ENCODE measurements around the gene CHMP6. TPM values are rescaled to one million over a fixed set of nuclear protein-coding genes. Genes with fewer than 3 reads are reported as not detected.

CHMP6 gene
- total RNA-seq, 1 donor from 2014 or later = 29.1 TPM

GRCh38 chr17:80960797-80961452 is 30.7 kb upstream of the CHMP6 start:
- no peak overlapping the region for H3K27ac Mint-ChIP-seq
- TF ChIP-seq CTCF (conservative IDR thresholded peaks at IDR 0.05) = no peak
- H3K27me3 Mint-ChIP-seq = no peaks in the 10 kb centered on the region
- DNase-seq (ENCODE audit: extremely low spot score, unreplicated experiment) = no peak
- H3K4me1 Mint-ChIP-seq (ENCODE audit: unreplicated experiment) = no peaks in the 10 kb centered on the region
- H3K9me3 Mint-ChIP-seq = no peaks in the 10 kb centered on the region
- no peaks in the 10 kb centered on the region for H3K36me3 Mint-ChIP-seq
- no peak overlapping the region for H3K4me3 Mint-ChIP-seq

GRCh38 chr17:80961541-80962330 is 29.9 kb upstream of the CHMP6 start:
- H3K9me3 Mint-ChIP-seq = no peaks in the 10 kb centered on the region
- no peaks in the 10 kb centered on the region for H3K4me1 Mint-ChIP-seq (ENCODE audit: unreplicated experiment)
- H3K4me3 Mint-ChIP-seq = no peak overlapping the region
- peak; percentile 37 for TF ChIP-seq CTCF (conservative IDR thresholded peaks at IDR 0.05)
- H3K36me3 Mint-ChIP-seq = no peaks in the 10 kb centered on the region
- H3K27ac Mint-ChIP-seq = peak overlapping the region; percentile 48
- DNase-seq (ENCODE audit: extremely low spot score, unreplicated experiment) = no peak
- H3K27me3 Mint-ChIP-seq = no peaks in the 10 kb centered on the region

GRCh38 chr17:80962356-80963329 is 29.0 kb upstream of the CHMP6 start:
- H3K9me3 Mint-ChIP-seq = no peaks in the 10 kb centered on the region
- H3K4me3 Mint-ChIP-seq = no peak overlapping the region
- H3K4me1 Mint-ChIP-seq (ENCODE audit: unreplicated experiment) = no peaks in the 10 kb centered on the region
- H3K27me3 Mint-ChIP-seq = no peaks in the 10 kb centered on the region
- no peak for TF ChIP-seq CTCF (conservative IDR thresholded peaks at IDR 0.05)
- no peak for DNase-seq (ENCODE audit: extremely low spot score, unreplicated experiment)
- H3K36me3 Mint-ChIP-seq = no peaks in the 10 kb centered on the region
- no peak overlapping the region for H3K27ac Mint-ChIP-seq

- Mint-ChIP-seq H3K4me1 (ENCODE audit: unreplicated experiment) (peaks cover 4% of the 10 kb centered on the region), H3K4me3 (no peak overlapping the region), H3K36me3 (no peaks in the 10 kb centered on the region), H3K27ac (no peak overlapping the region), H3K27me3 (no peaks in the 10 kb centered on the region), H3K9me3 (no peaks in the 10 kb centered on the region)
- no peak for DNase-seq (ENCODE audit: extremely low spot score, unreplicated experiment)
- no peak for TF ChIP-seq CTCF (conservative IDR thresholded peaks at IDR 0.05)
Measured at GRCh38 chr17:80963812-80964543, 27.7 kb upstream of the CHMP6 start.

- Mint-ChIP-seq H3K27ac (no peak overlapping the region), H3K4me1 (ENCODE audit: unreplicated experiment) (peaks cover 4% of the 10 kb centered on the region), H3K4me3 (no peak overlapping the region), H3K36me3 (no peaks in the 10 kb centered on the region), H3K9me3 (no peaks in the 10 kb centered on the region), H3K27me3 (no peaks in the 10 kb centered on the region)
- no peak for TF ChIP-seq CTCF (conservative IDR thresholded peaks at IDR 0.05)
- DNase-seq (ENCODE audit: extremely low spot score, unreplicated experiment) = no peak
Measured at GRCh38 chr17:80964544-80964856, 27.1 kb upstream of the CHMP6 start.
